CD4-positive, alpha-beta memory T cell (primary cell): ENCODE measurements around the gene ZPLD1. TPM values are rescaled to one million over a fixed set of nuclear protein-coding genes. Genes with fewer than 3 reads are reported as not detected.

Source experiments
- CTCF ChIA-PET: fragments of 350-600 bp; sonication (Branson Sonifier 250); formaldehyde crosslinking; loops from one replicate; lab custom pipeline; 2021; ENCODE audit warnings: inconsistent platforms; ENCODE audit not compliant: partially characterized antibody; lab: Charles Lee
- POLR2A ChIA-PET: fragments of 350-600 bp; sonication (Branson Sonifier 250); formaldehyde crosslinking; loops from one replicate; lab custom pipeline; 2021; ENCODE audit not compliant: partially characterized antibody; lab: Charles Lee
- DNase-seq, 5 donors: peaks; one replicate each; pipeline versions ENCODE4 v3.0.0 to v3.0.0-alpha.2; 2020 to 2022; ENCODE audit warnings: mixed read lengths in 1 of 5
- H3K27ac ChIP-seq: one replicate; pipeline ENCODE4 v1.7.0; 2013; ENCODE audit warnings: low read depth, low read length
- H3K27me3 ChIP-seq: 2 replicates; pipeline ENCODE4 v1.7.0; 2013; ENCODE audit warnings: mild to moderate bottlenecking, low read length, moderate library complexity; ENCODE audit not compliant: insufficient read depth
- H3K36me3 ChIP-seq: 2 replicates; pipeline ENCODE4 v1.7.0; 2013; ENCODE audit warnings: mild to moderate bottlenecking, low read length, moderate library complexity; ENCODE audit not compliant: insufficient read depth
- H3K4me1 ChIP-seq: 2 replicates; pipeline ENCODE4 v1.7.0; 2013; ENCODE audit warnings: mild to moderate bottlenecking, low read length, moderate library complexity; ENCODE audit not compliant: insufficient read depth
- H3K4me3 ChIP-seq, 2 donors: one replicate each; pipeline ENCODE4 v1.7.0; 2013; ENCODE audit warnings: low read length in 2 of 2, mild to moderate bottlenecking in 1 of 2
- H3K9me3 ChIP-seq, 2 donors: one replicate each; pipeline ENCODE4 v1.7.0; 2013; ENCODE audit warnings: low read length in 2 of 2, control low read depth in 1 of 2; ENCODE audit not compliant: control insufficient read depth in 1 of 2
- H3K27ac Mint-ChIP-seq, 7 donors: one replicate each; pipeline ENCODE4 v1.8.0; 2020 to 2021; ENCODE audit warnings: mixed read lengths in 7 of 7, mild to moderate bottlenecking in 6 of 7, inconsistent platforms in 3 of 7, moderate library complexity in 3 of 7
- H3K27me3 Mint-ChIP-seq, 2 donors: one replicate each; pipeline ENCODE4 v1.8.0; 2020 to 2021; ENCODE audit warnings: mixed read lengths in 2 of 2
- H3K36me3 Mint-ChIP-seq, 2 donors: one replicate each; pipeline ENCODE4 v1.8.0; 2020 to 2021; ENCODE audit warnings: mixed read lengths in 2 of 2, inconsistent platforms in 1 of 2, mild to moderate bottlenecking in 1 of 2
- H3K4me1 Mint-ChIP-seq, 4 donors: one replicate each; pipeline ENCODE4 v1.8.0; 2020 to 2021; ENCODE audit warnings: mixed read lengths in 4 of 4, mild to moderate bottlenecking in 1 of 4
- H3K4me3 Mint-ChIP-seq, 8 donors: one replicate each; pipeline ENCODE4 v1.8.0; 2020 to 2021; ENCODE audit warnings: mixed read lengths in 8 of 8, mild to moderate bottlenecking in 7 of 8, moderate library complexity in 6 of 8, inconsistent platforms in 3 of 8
- H3K9me3 Mint-ChIP-seq, 8 donors: one replicate each; pipeline ENCODE4 v1.8.0; 2020 to 2021; ENCODE audit warnings: mixed read lengths in 8 of 8, mild to moderate bottlenecking in 5 of 8, inconsistent platforms in 3 of 8, moderate library complexity in 1 of 8
- intact Hi-C: fragments of 100-400 bp; cut with micrococcal nuclease; formaldehyde crosslinking; loops from one replicate; pipeline ENCODE4 v1.15.1; 2023
- polyA plus RNA-seq, 2 donors: library from polyadenylated mRNA; unstranded; fragments of 300-500 nt; fragmentation: Illumina TruSeq; gene quantifications; one replicate each; pipeline ENCODE4 v1.2.3, GENCODE V29; 2021
- total RNA-seq, 2 experiments: library from RNA; stranded (reverse); gene quantifications; one replicate each; pipeline ENCODE4 v1.2.3, GENCODE V29; 2021

The ZPLD1 gene
- total and polyA plus RNA-seq, 4 experiments from 2014 or later, result not detected

- no peaks in the 10 kb centered on the region for H3K4me1 ChIP-seq
- POLR2A ChIA-PET, result no interaction called here
- no peaks in the 10 kb centered on the region for H3K36me3 ChIP-seq
- no peaks in the 10 kb centered on the region for H3K36me3 Mint-ChIP-seq
- H3K27me3 ChIP-seq, result no peaks in the 10 kb centered on the region
- no peak overlapping the region for H3K27ac ChIP-seq
- CTCF ChIA-PET, result no interaction called here
- H3K27ac Mint-ChIP-seq, result no peak overlapping the region
- H3K27me3 Mint-ChIP-seq, result peaks cover 2 to 5% of the 10 kb centered on the region in 2 donors
- intact Hi-C loops, result no loop called here
- no peak for DNase-seq
- peaks cover 0 to 2% (median under 1%) of the 10 kb centered on the region in 4 donors for H3K4me1 Mint-ChIP-seq
- H3K9me3 ChIP-seq, result no peaks in the 10 kb centered on the region
- no peak overlapping the region for H3K4me3 ChIP-seq
- no peak overlapping the region for H3K4me3 Mint-ChIP-seq
- H3K9me3 Mint-ChIP-seq, result peaks cover 0 to under 1% (median 0%) of the 10 kb centered on the region in 8 donors
These were observed 41.4 kb downstream of the ZPLD1 start for GRCh38 chr3:102476198-102476597.

DNA sequence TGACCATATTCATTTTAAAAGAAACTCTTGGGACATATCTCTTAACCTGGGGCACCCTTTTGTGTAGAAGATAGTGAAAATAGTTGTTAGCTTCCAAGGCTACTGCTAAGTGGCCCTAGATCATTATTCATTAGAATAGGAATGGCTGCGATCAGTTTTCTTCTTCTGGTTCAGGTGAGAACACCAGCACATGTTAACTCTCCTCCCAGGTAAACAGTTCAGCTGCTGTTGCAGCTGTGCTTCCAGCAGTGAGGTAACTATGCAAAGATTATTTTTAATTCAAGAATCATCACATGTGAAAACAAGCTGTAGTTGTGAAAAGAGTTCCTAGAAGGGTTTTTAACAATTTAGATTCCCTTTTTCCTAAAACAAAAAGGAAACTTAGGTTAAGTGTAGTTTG is 43.3 kb downstream of the ZPLD1 start:
- intact Hi-C loops, result no loop called here
- DNase-seq, result no peak
- Histone ChIP-seq H3K9me3 (no peaks in the 10 kb centered on the region), H3K4me1 (no peaks in the 10 kb centered on the region), H3K36me3 (no peaks in the 10 kb centered on the region), H3K27me3 (no peaks in the 10 kb centered on the region), H3K4me3 (no peak overlapping the region), H3K27ac (no peak overlapping the region)
- Mint-ChIP-seq H3K27me3 (peaks cover 2 to 4% of the 10 kb centered on the region in 2 donors), H3K36me3 (no peaks in the 10 kb centered on the region), H3K4me1 (peaks cover 0 to 2% (median under 1%) of the 10 kb centered on the region in 4 donors), H3K9me3 (no peaks in the 10 kb centered on the region), H3K4me3 (no peak overlapping the region), H3K27ac (no peak overlapping the region)
- CTCF ChIA-PET, result no interaction called here
- POLR2A ChIA-PET, result no interaction called here

GRCh38 chr3:102480139-102480538 is 45.3 kb downstream of the ZPLD1 start:
- H3K27me3 ChIP-seq, result no peaks in the 10 kb centered on the region
- H3K4me3 Mint-ChIP-seq, result no peak overlapping the region
- H3K4me3 ChIP-seq, result no peak overlapping the region
- peaks cover 0 to 2% (median under 1%) of the 10 kb centered on the region in 4 donors for H3K4me1 Mint-ChIP-seq
- DNase-seq, result no peak
- peaks cover 0 to 4% of the 10 kb centered on the region in 2 donors for H3K27me3 Mint-ChIP-seq
- intact Hi-C loops, result no loop called here
- H3K36me3 Mint-ChIP-seq, result no peaks in the 10 kb centered on the region
- POLR2A ChIA-PET, result no interaction called here
- no peak overlapping the region for H3K27ac ChIP-seq
- H3K9me3 ChIP-seq, result no peaks in the 10 kb centered on the region
- H3K4me1 ChIP-seq, result no peaks in the 10 kb centered on the region
- CTCF ChIA-PET, result interaction anchor here (1.1 kb wide), 1 partner anchor 61 kb away, joined by 3 read pairs; no protein-coding TSS in a partner anchor
- no peaks in the 10 kb centered on the region for H3K9me3 Mint-ChIP-seq
- no peak overlapping the region for H3K27ac Mint-ChIP-seq
- no peaks in the 10 kb centered on the region for H3K36me3 ChIP-seq

DNA sequence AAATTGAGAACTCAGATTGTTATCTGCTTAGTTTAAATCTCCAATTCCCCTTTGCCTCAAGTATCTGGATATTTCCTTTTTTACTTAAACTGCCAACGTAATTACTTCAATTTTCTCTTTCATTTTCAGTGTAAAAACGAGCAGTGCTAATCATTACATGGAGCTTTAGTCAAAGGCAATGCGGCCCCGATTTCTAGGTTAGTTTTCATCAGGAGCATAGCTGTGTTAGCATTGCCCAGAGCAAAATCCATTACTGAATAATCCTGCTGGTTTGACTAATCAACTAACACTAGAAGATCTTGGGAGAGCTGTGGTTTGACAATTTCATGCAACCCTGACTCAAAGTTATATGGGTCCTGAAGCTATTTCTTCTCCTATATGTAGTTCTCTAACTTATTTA is 46.2 kb downstream of the ZPLD1 start:
- no peaks in the 10 kb centered on the region for H3K36me3 ChIP-seq
- no peak for DNase-seq
- Mint-ChIP-seq H3K4me3 (no peak overlapping the region), H3K9me3 (no peaks in the 10 kb centered on the region), H3K4me1 (peaks cover 0 to 2% (median under 1%) of the 10 kb centered on the region in 4 donors), H3K27ac (no peak overlapping the region), H3K27me3 (peaks cover 0 to 4% of the 10 kb centered on the region in 2 donors), H3K36me3 (no peaks in the 10 kb centered on the region)
- ChIA-PET POLR2A (no interaction called here), CTCF (interaction anchor here (1.1 kb wide), 1 partner anchor 60 kb away, joined by 3 read pairs; no protein-coding TSS in a partner anchor)
- intact Hi-C loops, result no loop called here
- no peaks in the 10 kb centered on the region for H3K9me3 ChIP-seq
- no peaks in the 10 kb centered on the region for H3K4me1 ChIP-seq
- no peak overlapping the region for H3K27ac ChIP-seq
- H3K27me3 ChIP-seq, result no peaks in the 10 kb centered on the region
- H3K4me3 ChIP-seq, result no peak overlapping the region

- CTCF ChIA-PET, result no interaction called here
- Histone ChIP-seq H3K4me1 (no peaks in the 10 kb centered on the region), H3K9me3 (no peaks in the 10 kb centered on the region), H3K27me3 (no peaks in the 10 kb centered on the region), H3K27ac (no peak overlapping the region), H3K36me3 (no peaks in the 10 kb centered on the region), H3K4me3 (no peak overlapping the region)
- Mint-ChIP-seq H3K4me3 (no peak overlapping the region), H3K27me3 (no peaks in the 10 kb centered on the region), H3K36me3 (no peaks in the 10 kb centered on the region), H3K9me3 (no peaks in the 10 kb centered on the region), H3K27ac (no peak overlapping the region), H3K4me1 (peaks cover 0 to 2% (median under 1%) of the 10 kb centered on the region in 4 donors)
- intact Hi-C loops, result no loop called here
- no peak for DNase-seq
- POLR2A ChIA-PET, result no interaction called here
These were observed 48.7 kb downstream of the ZPLD1 start for GRCh38 chr3:102483556-102483955.

DNA sequence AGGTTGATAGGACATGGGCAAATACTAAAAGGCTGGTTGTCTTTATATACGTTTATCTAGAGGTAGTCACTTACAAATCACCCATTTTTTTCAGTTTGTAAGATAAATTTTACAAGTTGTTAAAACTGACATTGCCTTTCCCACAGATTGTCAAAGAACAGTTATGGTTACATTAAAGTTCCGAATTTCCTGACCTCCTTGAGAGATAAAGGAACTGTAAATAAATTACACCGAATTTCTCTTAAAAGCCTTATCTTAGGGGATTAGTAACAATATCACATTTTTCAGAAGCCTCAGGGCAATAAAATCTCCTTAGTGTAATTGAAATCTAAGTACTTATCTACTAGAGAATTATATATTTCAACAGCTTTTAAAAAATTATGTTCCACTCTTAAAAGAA is 49.5 kb downstream of the ZPLD1 start:
- H3K4me1 ChIP-seq, result no peaks in the 10 kb centered on the region
- no peak overlapping the region for H3K27ac ChIP-seq
- Mint-ChIP-seq H3K36me3 (no peaks in the 10 kb centered on the region), H3K27ac (no peak overlapping the region), H3K4me1 (peaks cover 0 to 2% (median 0%) of the 10 kb centered on the region in 4 donors), H3K9me3 (no peaks in the 10 kb centered on the region), H3K4me3 (no peak overlapping the region), H3K27me3 (no peaks in the 10 kb centered on the region)
- ChIA-PET POLR2A (no interaction called here), CTCF (no interaction called here)
- no peaks in the 10 kb centered on the region for H3K36me3 ChIP-seq
- no peaks in the 10 kb centered on the region for H3K9me3 ChIP-seq
- no peak overlapping the region for H3K4me3 ChIP-seq
- no peak for DNase-seq
- H3K27me3 ChIP-seq, result no peaks in the 10 kb centered on the region
- intact Hi-C loops, result no loop called here

DNA sequence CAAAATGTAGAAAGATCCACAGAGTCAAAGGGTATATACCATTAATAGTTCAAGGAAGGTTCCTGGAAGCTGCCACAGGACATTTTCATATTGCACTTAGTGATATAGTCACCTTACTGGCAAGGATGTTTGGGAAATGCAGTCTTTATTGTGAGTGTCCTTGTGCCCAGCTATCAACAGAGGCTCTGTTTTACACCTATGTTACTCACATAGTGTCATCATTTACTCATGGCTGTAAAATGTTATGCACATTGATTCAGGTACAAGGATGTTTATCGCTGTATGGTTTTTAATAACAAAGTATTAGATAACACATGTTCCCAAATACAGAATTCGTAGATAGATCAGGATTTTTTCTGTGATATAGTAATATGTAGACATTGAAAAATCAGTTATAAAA is 50.9 kb downstream of the ZPLD1 start:
- Histone ChIP-seq H3K27ac (no peak overlapping the region), H3K36me3 (no peaks in the 10 kb centered on the region), H3K27me3 (no peaks in the 10 kb centered on the region), H3K4me1 (no peaks in the 10 kb centered on the region), H3K4me3 (no peak overlapping the region), H3K9me3 (no peaks in the 10 kb centered on the region)
- DNase-seq, result no peak
- intact Hi-C loops, result no loop called here
- H3K27me3 Mint-ChIP-seq, result no peaks in the 10 kb centered on the region
- no peaks in the 10 kb centered on the region for H3K9me3 Mint-ChIP-seq
- ChIA-PET POLR2A (no interaction called here), CTCF (no interaction called here)
- H3K4me3 Mint-ChIP-seq, result no peak overlapping the region
- no peaks in the 10 kb centered on the region for H3K36me3 Mint-ChIP-seq
- H3K4me1 Mint-ChIP-seq, result peaks cover 0 to 2% (median 0%) of the 10 kb centered on the region in 4 donors
- H3K27ac Mint-ChIP-seq, result no peak overlapping the region

DNA sequence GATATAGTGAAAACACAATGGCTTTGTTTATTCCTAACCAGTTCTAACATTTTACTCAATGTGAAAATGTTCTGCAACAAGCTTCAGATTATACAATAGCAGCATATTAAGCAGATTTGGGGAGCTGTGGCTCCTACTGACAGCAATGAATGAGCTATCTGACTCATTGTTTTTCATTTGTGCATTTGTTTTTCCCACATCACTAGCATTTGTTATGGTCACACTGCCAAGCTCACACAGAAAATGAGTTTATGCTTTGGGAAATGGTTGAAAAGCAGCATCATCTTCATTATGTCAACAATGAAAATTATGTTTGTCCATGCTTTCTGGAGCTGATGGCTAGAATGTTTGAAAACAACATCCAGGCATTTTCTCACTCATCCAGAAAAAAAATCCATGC is 53.5 kb downstream of the ZPLD1 start:
- CTCF ChIA-PET, result no interaction called here
- no peaks in the 10 kb centered on the region for H3K9me3 ChIP-seq
- peaks cover 3 to 6% of the 10 kb centered on the region in 2 donors for H3K27me3 Mint-ChIP-seq
- POLR2A ChIA-PET, result no interaction called here
- no peak overlapping the region for H3K27ac ChIP-seq
- H3K4me1 ChIP-seq, result no peaks in the 10 kb centered on the region
- no peaks in the 10 kb centered on the region for H3K27me3 ChIP-seq
- H3K9me3 Mint-ChIP-seq, result no peaks in the 10 kb centered on the region
- intact Hi-C loops, result no loop called here
- no peak overlapping the region for H3K4me3 ChIP-seq
- H3K27ac Mint-ChIP-seq, result no peak overlapping the region
- H3K4me1 Mint-ChIP-seq, result no peaks in the 10 kb centered on the region
- H3K36me3 ChIP-seq, result no peaks in the 10 kb centered on the region
- DNase-seq, result no peak
- no peaks in the 10 kb centered on the region for H3K36me3 Mint-ChIP-seq
- no peak overlapping the region for H3K4me3 Mint-ChIP-seq
